GM20431 (cell line): ENCODE data around the gene THEM4.
"Not testable (repeated sequence)": the region's sequence is repeated elsewhere in the genome, so short reads cannot be mapped to it uniquely, and the experiment has no call there.

Experiments
- in situ Hi-C: fragments of 300-500 bp; cut with MseI, MboI; formaldehyde crosslinking; loops from one replicate; pipeline ENCODE4 v1.15.0; 2020; ENCODE audit warnings: low sequenced_read_pairs; ENCODE audit not compliant: unreplicated experiment

THEM4 gene

GRCh38 chr1:151867321-151867720 lies 42.0 kb downstream of the THEM4 start:
- in situ Hi-C loops = no loop called here

GRCh38 chr1:151864411-151864810 lies 44.9 kb downstream of the THEM4 start:
- in situ Hi-C loops = no loop called here

- in situ Hi-C loops = no loop called here
Measured at GRCh38 chr1:151862604-151863003, 46.7 kb downstream of the THEM4 start.

- in situ Hi-C loops = no loop called here
Measured at GRCh38 chr1:151860504-151861187, 48.7 kb downstream of the THEM4 start.

GRCh38 chr1:151859891-151860293 lies 49.4 kb downstream of the THEM4 start:
- in situ Hi-C loops = no loop called here

- in situ Hi-C loops = no loop called here
Measured at GRCh38 chr1:151858886-151859665, 50.2 kb downstream of the THEM4 start.

- in situ Hi-C loops = no loop called here
Measured at GRCh38 chr1:151858030-151858746, 51.1 kb downstream of the THEM4 start.

- in situ Hi-C loops = no loop called here
Measured at GRCh38 chr1:151855933-151856332, 53.4 kb downstream of the THEM4 start.

- in situ Hi-C loops = not testable (repeated sequence)
Measured at GRCh38 chr1:151855516-151855915, 53.8 kb downstream of the THEM4 start.

- in situ Hi-C loops = no loop called here
Measured at GRCh38 chr1:151854658-151855057, 54.7 kb downstream of the THEM4 start.

- in situ Hi-C loops = no loop called here
Measured at GRCh38 chr1:151853411-151853943, 55.8 kb downstream of the THEM4 start, which contains the start of gene THEM5. THEM5 (minus strand) TSS chr1:151853712; CDS start chr1:151853565, 147 bp downstream.

GRCh38 chr1:151852733-151853132 lies 56.6 kb downstream of the THEM4 start:
- in situ Hi-C loops = no loop called here

- in situ Hi-C loops = no loop called here
Measured at GRCh38 chr1:151851886-151852285, 57.4 kb downstream of the THEM4 start.

- in situ Hi-C loops = no loop called here
Measured at GRCh38 chr1:151849871-151850270, 59.4 kb downstream of the THEM4 start.

- in situ Hi-C loops = no loop called here
Measured at GRCh38 chr1:151849126-151849525, 60.2 kb downstream of the THEM4 start.

GRCh38 chr1:151847867-151848596 lies 61.3 kb downstream of the THEM4 start:
- in situ Hi-C loops = no loop called here

- in situ Hi-C loops = no loop called here
Measured at GRCh38 chr1:151846686-151847237, 62.5 kb downstream of the THEM4 start.

GRCh38 chr1:151846062-151846568 lies 63.2 kb downstream of the THEM4 start:
- in situ Hi-C loops = no loop called here

GRCh38 chr1:151843398-151843797 lies 65.9 kb downstream of the THEM4 start:
- in situ Hi-C loops = no loop called here
